Thoracic aorta (tissue), 2 donors: Measurements from ENCODE around the gene GPHN. TPM values are rescaled to one million over a fixed set of nuclear protein-coding genes. Genes with fewer than 3 reads are reported as not detected.

Experiments used
- ATAC-seq: fragments of 150-250 bp; one replicate; pipeline ENCODE4 v1.8.0; 2017; ENCODE audit warnings: low read depth; ENCODE audit not compliant: insufficient number of reproducible peaks, low FRiP score
- DNase-seq: peaks from one replicate; pipeline ENCODE4 v3.0.0-alpha.2; 2020; ENCODE audit warnings: low spot score
- H3K27ac ChIP-seq, 2 donors: fragments of 200-600 bp; sonication (generic); 1 replicate in 1 of 2; 2 replicates in 1 of 2; pipeline ENCODE4 v1.5.1; 2016; ENCODE audit warnings: mild to moderate bottlenecking in 2 of 2, moderate library complexity in 2 of 2
- H3K27me3 ChIP-seq: fragments of 200-600 bp; sonication (generic); replicated peaks from 2 replicates; pipeline ENCODE4 v1.6.0; 2016; ENCODE audit warnings: mild to moderate bottlenecking; ENCODE audit not compliant: insufficient read depth
- H3K36me3 ChIP-seq: fragments of 200-600 bp; sonication (generic); one replicate; pipeline ENCODE4 v1.5.1; 2016
- H3K4me1 ChIP-seq, 2 donors: fragments of 200-600 bp; sonication (generic); 1 replicate in 1 of 2; 2 replicates in 1 of 2; pipeline versions ENCODE4 v1.5.1 to v1.6.0; 2016; ENCODE audit warnings: low read depth in 2 of 2, mild to moderate bottlenecking in 1 of 2; ENCODE audit not compliant: control insufficient read depth in 1 of 2
- H3K4me3 ChIP-seq: fragments of 200-600 bp; sonication (generic); 2 replicates; pipeline ENCODE4 v1.5.1; 2016; ENCODE audit warnings: mild to moderate bottlenecking
- H3K9me3 ChIP-seq: fragments of 200-600 bp; sonication (generic); 2 replicates; pipeline ENCODE4 v1.5.1; 2016
- total RNA-seq, 2 donors: library from RNA; depleted of rRNA; stranded (reverse); fragments of >200 nt; gene quantifications; one replicate each; pipeline versions ENCODE4 v1.1.0 to v1.2.3, GENCODE V29; 2016
- TF ChIP-seq, protein P1 (sequence below): fragments of 200-600 bp; sonication (generic); IDR thresholded peaks from one replicate; pipeline ENCODE4 v1.5.1; 2019; ENCODE audit warnings: antibody characterized with exemption

The GPHN gene
- total RNA-seq, 2 donors from 2014 or later: 14.0 to 14.2 TPM

DNA sequence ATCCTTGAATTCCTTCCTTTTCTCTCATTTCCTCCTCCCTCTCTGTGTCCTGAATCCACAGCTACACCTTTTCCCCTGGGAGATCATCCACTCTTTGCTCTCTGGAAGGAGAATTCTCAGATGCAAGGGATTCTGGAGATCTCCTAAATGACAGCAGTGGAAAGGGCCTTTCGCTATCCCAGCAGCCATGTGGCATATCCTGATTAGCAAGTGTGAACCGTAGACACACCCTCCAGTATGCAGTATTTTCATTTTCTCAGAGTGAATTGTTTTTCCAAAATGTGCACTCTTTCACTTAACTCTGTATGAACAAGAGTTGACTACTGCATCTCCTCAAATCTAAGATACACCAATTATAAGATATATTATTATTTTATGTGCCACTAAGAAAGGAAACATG is 687.3 kb downstream of the GPHN start:
- Histone ChIP-seq H3K9me3 (no peaks in the 10 kb centered on the region), H3K4me1 (no peaks in the 10 kb centered on the region), H3K4me3 (no peak overlapping the region), H3K27ac (no peak overlapping the region), H3K27me3 (no peaks in the 10 kb centered on the region), H3K36me3 (no peaks in the 10 kb centered on the region)
- no peak for DNase-seq
- TF ChIP-seq, protein P1, sequence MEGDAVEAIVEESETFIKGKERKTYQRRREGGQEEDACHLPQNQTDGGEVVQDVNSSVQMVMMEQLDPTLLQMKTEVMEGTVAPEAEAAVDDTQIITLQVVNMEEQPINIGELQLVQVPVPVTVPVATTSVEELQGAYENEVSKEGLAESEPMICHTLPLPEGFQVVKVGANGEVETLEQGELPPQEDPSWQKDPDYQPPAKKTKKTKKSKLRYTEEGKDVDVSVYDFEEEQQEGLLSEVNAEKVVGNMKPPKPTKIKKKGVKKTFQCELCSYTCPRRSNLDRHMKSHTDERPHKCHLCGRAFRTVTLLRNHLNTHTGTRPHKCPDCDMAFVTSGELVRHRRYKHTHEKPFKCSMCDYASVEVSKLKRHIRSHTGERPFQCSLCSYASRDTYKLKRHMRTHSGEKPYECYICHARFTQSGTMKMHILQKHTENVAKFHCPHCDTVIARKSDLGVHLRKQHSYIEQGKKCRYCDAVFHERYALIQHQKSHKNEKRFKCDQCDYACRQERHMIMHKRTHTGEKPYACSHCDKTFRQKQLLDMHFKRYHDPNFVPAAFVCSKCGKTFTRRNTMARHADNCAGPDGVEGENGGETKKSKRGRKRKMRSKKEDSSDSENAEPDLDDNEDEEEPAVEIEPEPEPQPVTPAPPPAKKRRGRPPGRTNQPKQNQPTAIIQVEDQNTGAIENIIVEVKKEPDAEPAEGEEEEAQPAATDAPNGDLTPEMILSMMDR: no peak
- no peak for ATAC-seq

DNA sequence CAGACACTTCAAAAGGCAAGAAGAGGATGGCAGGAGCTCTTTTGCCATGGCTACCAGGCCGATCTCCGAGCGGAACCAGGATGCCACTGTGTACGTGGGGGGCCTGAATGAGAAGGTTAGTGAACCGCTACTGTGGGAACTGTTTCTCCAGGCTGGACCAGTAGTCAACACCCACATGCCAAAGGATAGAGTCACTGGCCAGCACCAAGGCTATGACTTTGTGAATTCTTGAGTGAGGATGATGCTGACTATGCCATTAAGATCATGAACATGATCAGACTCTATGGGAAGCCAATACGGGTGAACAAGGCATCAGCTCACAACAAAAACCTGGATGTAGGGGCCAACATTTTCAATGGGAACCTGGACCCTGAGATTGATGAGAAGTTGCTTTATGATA is 691.1 kb downstream of the GPHN start:
- Histone ChIP-seq H3K27ac (no peak overlapping the region), H3K4me3 (no peak overlapping the region), H3K27me3 (no peaks in the 10 kb centered on the region), H3K9me3 (no peaks in the 10 kb centered on the region), H3K36me3 (no peaks in the 10 kb centered on the region), H3K4me1 (no peaks in the 10 kb centered on the region)
- no peak for ATAC-seq
- no peak for DNase-seq
- TF ChIP-seq, protein P1: no peak

DNA sequence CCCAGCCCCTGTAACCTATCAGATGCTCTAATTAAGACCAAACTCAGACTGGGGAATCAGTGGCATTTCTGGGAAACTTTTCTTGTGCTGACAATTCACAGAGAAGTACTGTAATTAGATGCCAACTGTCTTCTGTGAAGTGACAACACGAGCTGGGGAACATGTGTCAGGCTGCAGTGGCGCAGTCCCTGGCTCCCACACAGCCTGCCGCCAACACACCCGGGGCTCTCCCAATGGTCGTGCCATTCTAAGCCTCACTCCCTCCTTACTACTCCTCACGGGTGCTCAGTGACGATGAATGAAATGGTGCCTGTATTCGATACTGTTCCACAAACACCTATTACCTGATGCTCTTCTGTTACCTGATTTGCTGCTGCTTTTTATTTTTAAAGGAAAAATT is 699.9 kb downstream of the GPHN start:
- Histone ChIP-seq H3K36me3 (no peaks in the 10 kb centered on the region), H3K27me3 (no peaks in the 10 kb centered on the region), H3K27ac (no peak overlapping the region), H3K4me1 (no peaks in the 10 kb centered on the region), H3K4me3 (no peak overlapping the region), H3K9me3 (no peaks in the 10 kb centered on the region)
- TF ChIP-seq, protein P1: no peak
- ATAC-seq (no peak), DNase-seq (no peak)

DNA sequence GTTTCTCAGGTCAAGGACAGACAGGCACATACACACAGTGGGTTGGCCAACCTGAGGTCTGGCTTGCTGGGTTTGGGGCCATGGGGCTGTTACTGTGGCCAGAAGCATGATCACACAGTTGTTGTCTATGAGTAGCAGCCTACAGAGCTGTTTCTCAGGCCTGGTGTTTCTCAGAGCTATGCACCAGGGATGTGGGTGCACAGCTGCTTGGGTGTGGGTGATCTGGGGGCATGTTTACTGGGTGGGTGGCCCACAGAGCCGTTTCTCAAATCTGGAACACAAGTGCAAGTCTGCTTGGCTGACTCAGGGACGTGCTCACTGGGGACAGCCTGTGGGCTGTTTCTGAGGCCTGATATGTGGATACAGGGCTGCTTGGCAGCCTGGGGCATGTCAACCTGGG is 710.2 kb downstream of the GPHN start:
- H3K36me3 ChIP-seq: no peaks in the 10 kb centered on the region
- H3K4me1 ChIP-seq: no peaks in the 10 kb centered on the region
- TF ChIP-seq, protein P1: no peak
- no peak overlapping the region for H3K27ac ChIP-seq
- no peak for ATAC-seq
- peaks cover 3% of the 10 kb centered on the region for H3K9me3 ChIP-seq
- no peak overlapping the region for H3K4me3 ChIP-seq
- DNase-seq: no peak
- H3K27me3 ChIP-seq: no peaks in the 10 kb centered on the region

DNA sequence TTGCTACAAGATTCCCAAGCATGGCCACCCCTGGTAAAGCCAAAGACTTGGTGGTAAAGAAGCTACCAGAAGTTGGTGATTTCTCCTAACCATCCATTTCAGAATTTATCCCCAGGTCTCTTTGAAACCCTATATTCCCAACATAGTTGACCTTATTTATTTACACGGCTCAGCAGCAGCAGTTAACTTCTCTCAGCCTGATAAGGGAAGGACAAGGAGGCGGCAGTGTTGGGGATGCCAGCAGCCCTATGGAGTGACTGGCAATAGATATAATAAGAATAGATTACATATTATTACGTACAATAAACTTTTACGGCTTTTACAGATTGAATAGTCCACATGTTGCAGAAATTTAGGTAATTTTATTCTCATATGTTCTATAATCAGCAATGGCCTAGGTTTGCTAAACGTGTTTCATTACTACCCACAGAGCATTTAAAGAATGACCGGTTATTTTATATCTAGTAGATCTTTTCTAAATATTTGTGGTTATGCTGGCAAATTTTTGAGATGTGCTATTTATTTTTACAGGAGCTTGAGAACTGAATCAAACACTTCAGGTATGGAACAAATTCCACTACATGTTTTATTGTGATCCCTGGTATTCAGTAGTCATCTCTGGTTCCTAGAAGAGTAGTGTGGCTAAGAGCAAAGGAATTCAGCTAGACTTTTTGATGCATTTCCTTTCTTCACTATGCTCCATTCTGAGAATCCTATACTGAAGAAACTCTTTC is 713.5 kb downstream of the GPHN start:
- Histone ChIP-seq H3K27me3 (no peaks in the 10 kb centered on the region), H3K4me3 (no peak overlapping the region), H3K4me1 (no peaks in the 10 kb centered on the region), H3K27ac (no peak overlapping the region), H3K36me3 (no peaks in the 10 kb centered on the region), H3K9me3 (peaks cover 3% of the 10 kb centered on the region)
- DNase-seq (no peak), ATAC-seq (no peak)
- TF ChIP-seq, protein P1: no peak
